Trophoblast cell (in vitro differentiated cells and primary cell): ENCODE results near the gene CPT1A.
A peak's percentile ranks its signal among the peaks of the same experiment; 100 is the strongest.

Experiments
- DNase-seq, 2 donors: peaks; one replicate each; pipeline ENCODE4 v3.0.0-alpha.2; 2016
- H2AFZ ChIP-seq: 2 replicates; pipeline ENCODE4 v1.6.1; 2013; ENCODE audit warnings: low read length, moderate library complexity, mild to moderate bottlenecking; ENCODE audit not compliant: insufficient read depth, poor library complexity
- H2AK5ac ChIP-seq: 2 replicates; pipeline ENCODE4 v1.6.1; 2013; ENCODE audit warnings: mild to moderate bottlenecking, low read length
- H2BK120ac ChIP-seq: 2 replicates; pipeline ENCODE4 v1.6.1; 2013; ENCODE audit warnings: low read length, mild to moderate bottlenecking, moderate library complexity; ENCODE audit not compliant: insufficient read depth, poor library complexity
- H2BK12ac ChIP-seq: 2 replicates; pipeline ENCODE4 v1.6.1; 2013; ENCODE audit warnings: mild to moderate bottlenecking, low read length, moderate library complexity
- H2BK5ac ChIP-seq: 2 replicates; pipeline ENCODE4 v1.6.1; 2013; ENCODE audit warnings: low read length, low read depth, moderate library complexity, mild to moderate bottlenecking; ENCODE audit not compliant: poor library complexity
- H3K14ac ChIP-seq: 2 replicates; pipeline ENCODE4 v1.6.1; 2013; ENCODE audit warnings: mild to moderate bottlenecking, low read length
- H3K18ac ChIP-seq: 2 replicates; pipeline ENCODE4 v1.6.1; 2013; ENCODE audit warnings: mild to moderate bottlenecking, low read length
- H3K23ac ChIP-seq: 2 replicates; pipeline ENCODE4 v1.6.1; 2013; ENCODE audit warnings: low read length
- H3K27ac ChIP-seq: 2 replicates; pipeline ENCODE4 v1.5.1; 2013; ENCODE audit warnings: low read depth, mild to moderate bottlenecking, inconsistent platforms, low read length, moderate library complexity
- H3K27me3 ChIP-seq: 2 replicates; pipeline ENCODE4 v1.6.1; 2013; ENCODE audit warnings: inconsistent platforms, mild to moderate bottlenecking, low read length, moderate library complexity; ENCODE audit not compliant: insufficient read depth
- H3K36me3 ChIP-seq, 2 experiments: 1 replicate in 1 of 2; 2 replicates in 1 of 2; pipeline ENCODE4 v1.6.1; 2013; ENCODE audit warnings: low read length in 2 of 2, mild to moderate bottlenecking in 2 of 2, moderate library complexity in 1 of 2; ENCODE audit not compliant: insufficient read depth in 2 of 2, control insufficient read depth in 1 of 2
- H3K4ac ChIP-seq: 2 replicates; pipeline ENCODE4 v1.6.1; 2013; ENCODE audit warnings: low read depth, mild to moderate bottlenecking, low read length, moderate library complexity
- H3K4me1 ChIP-seq, 2 experiments: 1 replicate in 1 of 2; 2 replicates in 1 of 2; pipeline ENCODE4 v1.6.1; 2013; ENCODE audit warnings: low read length in 2 of 2, mild to moderate bottlenecking in 2 of 2, moderate library complexity in 1 of 2; ENCODE audit not compliant: insufficient read depth in 2 of 2, control insufficient read depth in 1 of 2
- H3K4me2 ChIP-seq: 2 replicates; pipeline ENCODE4 v1.6.1; 2013; ENCODE audit warnings: inconsistent platforms, mild to moderate bottlenecking, low read length, moderate library complexity
- H3K4me3 ChIP-seq: 2 replicates; pipeline ENCODE4 v1.5.1; 2013; ENCODE audit warnings: mild to moderate bottlenecking, low read depth, low read length, inconsistent platforms
- H3K79me1 ChIP-seq: one replicate; pipeline ENCODE4 v1.6.1; 2013; ENCODE audit warnings: low read length
- H3K79me2 ChIP-seq: 2 replicates; pipeline ENCODE4 v1.6.1; 2013; ENCODE audit warnings: low read length, mild to moderate bottlenecking; ENCODE audit not compliant: control insufficient read depth, insufficient read depth, poor library complexity
- H3K9ac ChIP-seq: 2 replicates; pipeline ENCODE4 v1.6.1; 2013; ENCODE audit warnings: mild to moderate bottlenecking, low read length
- H3K9me3 ChIP-seq: 2 replicates; pipeline ENCODE4 v1.6.1; 2013; ENCODE audit warnings: low read depth, mild to moderate bottlenecking, control low read depth, inconsistent platforms, low read length; ENCODE audit not compliant: insufficient read depth
- H4K12ac ChIP-seq: 2 replicates; pipeline ENCODE4 v1.6.1; 2013; ENCODE audit warnings: low read depth, mild to moderate bottlenecking, low read length, moderate library complexity
- H4K8ac ChIP-seq: 2 replicates; pipeline ENCODE4 v1.6.1; 2013; ENCODE audit warnings: low read depth, mild to moderate bottlenecking, low read length, moderate library complexity
- H4K91ac ChIP-seq: one replicate; pipeline ENCODE4 v1.6.1; 2013; ENCODE audit warnings: low read depth, mild to moderate bottlenecking, low read length, moderate library complexity
- WGBS: extraction: QIAGEN DNeasy Blood & Tissue Kit; methylation state at CpG from one replicate; pipeline ENCODE4 v1.1.7; 2013; ENCODE audit warnings: missing lambda C conversion rate; ENCODE audit not compliant: insufficient read length, insufficient coverage; ENCODE audit errors: extremely low coverage; 5-methylcytosine and 5-hydroxymethylcytosine counted together

CPT1A gene

GRCh38 chr11:68872216-68873003, 30.7 kb upstream of the CPT1A start:
- H3K4me2 ChIP-seq, result no peak overlapping the region
- H3K4ac ChIP-seq, result no peak overlapping the region
- H3K14ac ChIP-seq, result no peak overlapping the region
- peak in 1 of 2 donors; percentile 60 for DNase-seq
- H4K91ac ChIP-seq, result no peak overlapping the region
- no peak overlapping the region for H2AK5ac ChIP-seq
- H2AFZ ChIP-seq, result no peak overlapping the region
- no peaks in the 10 kb centered on the region for H3K27me3 ChIP-seq
- no peak overlapping the region for H3K27ac ChIP-seq
- no peak overlapping the region for H3K18ac ChIP-seq
- no peak overlapping the region for H3K4me3 ChIP-seq
- H3K23ac ChIP-seq, result no peak overlapping the region
- no peaks in the 10 kb centered on the region for H3K79me1 ChIP-seq
- H4K12ac ChIP-seq, result no peak overlapping the region
- no peak overlapping the region for H2BK12ac ChIP-seq
- no peak overlapping the region for H2BK5ac ChIP-seq
- H3K4me1 ChIP-seq, result peaks cover 0 to 7% of the 10 kb centered on the region in 2 experiments
- no peak overlapping the region for H4K8ac ChIP-seq
- H3K36me3 ChIP-seq, result no peaks in the 10 kb centered on the region
- no peaks in the 10 kb centered on the region for H3K9me3 ChIP-seq
- H2BK120ac ChIP-seq, result no peak overlapping the region
- WGBS, result no CpG with 5 or more reads among the region's 12 CpGs
- no peaks in the 10 kb centered on the region for H3K79me2 ChIP-seq
- no peak overlapping the region for H3K9ac ChIP-seq

- Histone ChIP-seq H4K8ac (no peak overlapping the region), H3K23ac (no peak overlapping the region), H2BK5ac (no peak overlapping the region), H3K79me1 (no peaks in the 10 kb centered on the region), H3K4me2 (peak overlapping the region; percentile 81), H2AK5ac (no peak overlapping the region), H2AFZ (no peak overlapping the region), H3K36me3 (no peaks in the 10 kb centered on the region), H4K12ac (no peak overlapping the region), H3K4me1 (peaks cover 0 to 7% of the 10 kb centered on the region in 2 experiments), H4K91ac (no peak overlapping the region), H3K27me3 (no peaks in the 10 kb centered on the region), H3K4ac (no peak overlapping the region), H2BK12ac (no peak overlapping the region), H3K4me3 (no peak overlapping the region), H3K27ac (no peak overlapping the region), H2BK120ac (no peak overlapping the region), H3K14ac (no peak overlapping the region), H3K9ac (no peak overlapping the region), H3K79me2 (no peaks in the 10 kb centered on the region), H3K9me3 (no peaks in the 10 kb centered on the region), H3K18ac (no peak overlapping the region)
- peak in 1 of 2 donors; percentile 34 for DNase-seq
- WGBS, result no CpG with 5 or more reads among the region's 9 CpGs
These were observed 28.8 kb upstream of the CPT1A start for GRCh38 chr11:68870470-68870869.

- Histone ChIP-seq H4K91ac (no peak overlapping the region), H3K27ac (no peak overlapping the region), H2BK12ac (no peak overlapping the region), H4K12ac (no peak overlapping the region), H3K79me2 (no peaks in the 10 kb centered on the region), H3K36me3 (no peaks in the 10 kb centered on the region), H3K18ac (no peak overlapping the region), H3K79me1 (no peaks in the 10 kb centered on the region), H2BK5ac (no peak overlapping the region), H3K4ac (no peak overlapping the region), H3K4me1 (peaks cover 0 to 7% of the 10 kb centered on the region in 2 experiments), H3K9ac (no peak overlapping the region), H4K8ac (no peak overlapping the region), H3K14ac (no peak overlapping the region), H2AFZ (no peak overlapping the region), H3K27me3 (no peaks in the 10 kb centered on the region), H3K4me2 (no peak overlapping the region), H2BK120ac (no peak overlapping the region), H3K4me3 (no peak overlapping the region), H2AK5ac (no peak overlapping the region), H3K9me3 (peaks cover 6% of the 10 kb centered on the region), H3K23ac (no peak overlapping the region)
- no CpG with 5 or more reads among the region's 18 CpGs for WGBS
- DNase-seq, result no peak
These were observed 26.6 kb upstream of the CPT1A start for GRCh38 chr11:68868221-68868835.

- no peak overlapping the region for H2AK5ac ChIP-seq
- no peak overlapping the region for H3K14ac ChIP-seq
- no peak overlapping the region for H3K4me2 ChIP-seq
- no peak overlapping the region for H2BK120ac ChIP-seq
- no peak overlapping the region for H3K23ac ChIP-seq
- no peaks in the 10 kb centered on the region for H3K79me1 ChIP-seq
- no peak overlapping the region for H4K8ac ChIP-seq
- no peak overlapping the region for H4K12ac ChIP-seq
- no peak overlapping the region for H3K18ac ChIP-seq
- no peaks in the 10 kb centered on the region for H3K36me3 ChIP-seq
- WGBS, result no CpG with 5 or more reads among the region's 6 CpGs
- H2BK5ac ChIP-seq, result no peak overlapping the region
- H3K9ac ChIP-seq, result no peak overlapping the region
- H4K91ac ChIP-seq, result no peak overlapping the region
- no peak for DNase-seq
- no peaks in the 10 kb centered on the region for H3K27me3 ChIP-seq
- H3K79me2 ChIP-seq, result no peaks in the 10 kb centered on the region
- no peak overlapping the region for H2AFZ ChIP-seq
- peaks cover 0 to 7% of the 10 kb centered on the region in 2 experiments for H3K4me1 ChIP-seq
- H2BK12ac ChIP-seq, result no peak overlapping the region
- H3K9me3 ChIP-seq, result peaks cover 9% of the 10 kb centered on the region
- no peak overlapping the region for H3K27ac ChIP-seq
- H3K4ac ChIP-seq, result no peak overlapping the region
- H3K4me3 ChIP-seq, result no peak overlapping the region
These were observed 25.4 kb upstream of the CPT1A start for GRCh38 chr11:68867066-68867465.
